Measurements from ENCODE around the gene MAGI1. TPM values are rescaled to one million over a fixed set of nuclear protein-coding genes. Genes with fewer than 3 reads are reported as not detected.
A peak's percentile ranks its signal among the peaks of the same experiment; 100 is the strongest.

MAGI1 gene
- total RNA-seq, 2 donors from 2014 or later = 37.5 to 51.6 TPM

- H3K27ac ChIP-seq = peak overlapping the region; percentile 88
- peak; percentile 61 for DNase-seq (ENCODE audit: low spot score)
- peak; percentile 30 for TF ChIP-seq POLR2A (IDR thresholded peaks at IDR 0.05)
- TF ChIP-seq POLR2AphosphoS5 (IDR thresholded peaks at IDR 0.05) = peak; percentile 56
- TF ChIP-seq CTCF (IDR thresholded peaks at IDR 0.05) = peak; percentile 13 to 51 (median 38)
- H3K9me3 ChIP-seq = no peaks in the 10 kb centered on the region
- no peaks in the 10 kb centered on the region for H3K36me3 ChIP-seq
- H3K4me3 ChIP-seq = peak overlapping the region; percentile 66 to 75
- 2% methylated on average over 33 of the region's 33 CpGs for WGBS
- H3K4me1 ChIP-seq (replicated peaks) = no peaks in the 10 kb centered on the region
- H3K27me3 ChIP-seq (replicated peaks; ENCODE audit: insufficient read depth) = no peaks in the 10 kb centered on the region
- intact Hi-C loops (cut with DNase I) = loop anchor here (10.0 kb wide), 2 partner anchors 117 to 253 kb away; no protein-coding TSS in a partner anchor
Measured at GRCh38 chr3:66037330-66037985, 1.3 kb downstream of the MAGI1 start.

DNA sequence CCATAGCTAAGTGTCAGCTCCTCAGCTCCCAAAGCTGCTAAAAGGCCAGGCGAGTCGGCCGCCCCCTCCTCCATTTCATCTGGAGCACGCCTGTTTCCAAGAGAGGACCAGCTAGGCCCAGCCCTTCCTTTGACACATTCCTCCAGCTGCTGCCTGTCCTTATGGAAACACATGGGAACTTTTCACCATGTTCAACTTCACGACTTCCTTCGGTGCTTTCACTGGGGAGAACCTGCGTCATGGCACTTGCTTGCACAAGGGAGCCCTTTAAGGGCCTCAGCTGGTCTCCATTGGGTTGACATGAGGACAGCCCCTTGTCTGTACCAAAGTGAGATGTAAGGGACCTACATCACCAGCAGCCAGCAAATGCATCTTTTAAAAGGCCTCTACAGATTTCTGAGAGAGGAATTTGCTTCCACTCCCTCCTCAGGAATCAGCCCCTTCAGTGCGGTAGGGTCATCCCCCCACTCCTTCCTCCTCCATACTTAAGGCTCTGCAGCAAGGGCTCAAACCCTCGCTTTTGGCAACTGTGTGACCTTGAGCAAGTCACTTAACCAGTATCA, 2.1 kb downstream of the MAGI1 start:
- DNase-seq (ENCODE audit: low spot score) = no peak
- WGBS = 51% methylated on average over 9 of the region's 9 CpGs
- Histone ChIP-seq H3K4me3 (peak overlapping the region; percentile 66 to 75), H3K27me3 (replicated peaks; ENCODE audit: insufficient read depth) (no peaks in the 10 kb centered on the region), H3K36me3 (no peaks in the 10 kb centered on the region), H3K4me1 (replicated peaks) (no peaks in the 10 kb centered on the region), H3K9me3 (no peaks in the 10 kb centered on the region), H3K27ac (peak overlapping the region in 1 of 2 donors; percentile 88)
- no peak for TF ChIP-seq POLR2A (IDR thresholded peaks at IDR 0.05)
- no peak for TF ChIP-seq CTCF (IDR thresholded peaks at IDR 0.05)
- TF ChIP-seq POLR2AphosphoS5 (IDR thresholded peaks at IDR 0.05) = no peak
- intact Hi-C loops (cut with DNase I) = loop anchor here (10.0 kb wide), 2 partner anchors 118 to 252 kb away; no protein-coding TSS in a partner anchor

- no peak overlapping the region for H3K27ac ChIP-seq
- intact Hi-C loops (cut with DNase I) = loop anchor here (10.0 kb wide), 2 partner anchors 119 to 251 kb away; no protein-coding TSS in a partner anchor
- no peak for DNase-seq (ENCODE audit: low spot score)
- H3K9me3 ChIP-seq = no peaks in the 10 kb centered on the region
- no peaks in the 10 kb centered on the region for H3K36me3 ChIP-seq
- TF ChIP-seq POLR2A (IDR thresholded peaks at IDR 0.05) = no peak
- no peak for TF ChIP-seq POLR2AphosphoS5 (IDR thresholded peaks at IDR 0.05)
- TF ChIP-seq CTCF (IDR thresholded peaks at IDR 0.05) = no peak
- H3K4me1 ChIP-seq (replicated peaks) = no peaks in the 10 kb centered on the region
- whole genome bisulfite sequencing = 26% methylated on average over 5 of the region's 5 CpGs
- H3K27me3 ChIP-seq (replicated peaks; ENCODE audit: insufficient read depth) = no peaks in the 10 kb centered on the region
- H3K4me3 ChIP-seq = no peak overlapping the region
Measured at GRCh38 chr3:66035763-66036477, 2.8 kb downstream of the MAGI1 start.

DNA sequence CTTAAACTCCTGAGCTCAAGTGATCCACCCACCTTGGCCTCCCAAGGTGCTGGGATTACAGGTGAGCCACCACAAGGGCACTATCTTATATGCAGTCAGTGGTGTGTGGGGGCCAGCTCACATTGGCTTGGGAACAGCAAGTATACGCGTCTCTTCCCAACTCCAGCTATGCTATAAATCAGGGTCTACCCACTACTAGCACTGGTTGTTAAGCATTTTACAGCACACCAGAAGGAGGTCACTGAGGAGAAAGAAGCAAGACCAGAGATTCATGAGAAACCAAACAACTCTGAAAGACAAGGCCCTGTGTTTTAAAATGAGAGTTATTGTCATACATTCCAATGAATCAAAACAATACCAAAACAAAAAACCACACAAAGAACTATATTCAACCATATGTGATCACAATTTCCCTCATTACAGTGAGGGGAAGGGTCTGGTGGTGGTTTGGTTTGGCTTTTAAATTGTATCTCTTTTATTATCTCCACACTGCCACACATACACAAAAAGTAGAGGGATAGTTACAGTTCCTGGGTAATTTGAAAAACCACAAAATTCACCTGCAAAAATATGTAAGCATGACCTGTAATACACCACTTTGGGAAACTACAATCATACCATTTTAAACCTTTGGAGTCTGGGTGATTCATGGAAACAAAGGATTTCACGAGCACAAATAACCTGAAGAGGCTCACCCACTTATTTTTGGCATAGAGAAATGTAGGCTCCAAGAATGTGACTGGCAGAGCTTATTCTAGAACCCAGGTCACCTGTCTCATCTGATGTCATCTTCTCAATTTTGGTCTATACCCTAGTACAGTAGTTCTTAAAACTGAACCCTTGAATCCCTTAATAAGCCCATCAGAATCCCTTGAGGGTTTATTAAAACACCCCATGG, 5.2 kb downstream of the MAGI1 start:
- H3K9me3 ChIP-seq = no peaks in the 10 kb centered on the region
- no peaks in the 10 kb centered on the region for H3K36me3 ChIP-seq
- H3K27me3 ChIP-seq (replicated peaks; ENCODE audit: insufficient read depth) = no peaks in the 10 kb centered on the region
- DNase-seq (ENCODE audit: low spot score) = no peak
- no peak overlapping the region for H3K27ac ChIP-seq
- H3K4me3 ChIP-seq = no peak overlapping the region
- TF ChIP-seq POLR2A (IDR thresholded peaks at IDR 0.05) (no peak), CTCF (IDR thresholded peaks at IDR 0.05) (no peak), POLR2AphosphoS5 (IDR thresholded peaks at IDR 0.05) (no peak)
- WGBS = 80% methylated on average over 3 of the region's 3 CpGs
- intact Hi-C loops (cut with DNase I) = loop anchor here (10.0 kb wide), 2 partner anchors 121 to 249 kb away; no protein-coding TSS in a partner anchor
- H3K4me1 ChIP-seq (replicated peaks) = no peaks in the 10 kb centered on the region

Measured in prostate gland (tissue), 2 donors.